Measurements from ENCODE around the gene MLF2. TPM values are rescaled to one million over a fixed set of nuclear protein-coding genes. Genes with fewer than 3 reads are reported as not detected.

MLF2 gene
- total and polyA plus RNA-seq, 2 of the 13 experiments (the other 11 are each of a cell fraction or from before 2014, with no cell fraction given): 88.1 to 167 TPM

DNA sequence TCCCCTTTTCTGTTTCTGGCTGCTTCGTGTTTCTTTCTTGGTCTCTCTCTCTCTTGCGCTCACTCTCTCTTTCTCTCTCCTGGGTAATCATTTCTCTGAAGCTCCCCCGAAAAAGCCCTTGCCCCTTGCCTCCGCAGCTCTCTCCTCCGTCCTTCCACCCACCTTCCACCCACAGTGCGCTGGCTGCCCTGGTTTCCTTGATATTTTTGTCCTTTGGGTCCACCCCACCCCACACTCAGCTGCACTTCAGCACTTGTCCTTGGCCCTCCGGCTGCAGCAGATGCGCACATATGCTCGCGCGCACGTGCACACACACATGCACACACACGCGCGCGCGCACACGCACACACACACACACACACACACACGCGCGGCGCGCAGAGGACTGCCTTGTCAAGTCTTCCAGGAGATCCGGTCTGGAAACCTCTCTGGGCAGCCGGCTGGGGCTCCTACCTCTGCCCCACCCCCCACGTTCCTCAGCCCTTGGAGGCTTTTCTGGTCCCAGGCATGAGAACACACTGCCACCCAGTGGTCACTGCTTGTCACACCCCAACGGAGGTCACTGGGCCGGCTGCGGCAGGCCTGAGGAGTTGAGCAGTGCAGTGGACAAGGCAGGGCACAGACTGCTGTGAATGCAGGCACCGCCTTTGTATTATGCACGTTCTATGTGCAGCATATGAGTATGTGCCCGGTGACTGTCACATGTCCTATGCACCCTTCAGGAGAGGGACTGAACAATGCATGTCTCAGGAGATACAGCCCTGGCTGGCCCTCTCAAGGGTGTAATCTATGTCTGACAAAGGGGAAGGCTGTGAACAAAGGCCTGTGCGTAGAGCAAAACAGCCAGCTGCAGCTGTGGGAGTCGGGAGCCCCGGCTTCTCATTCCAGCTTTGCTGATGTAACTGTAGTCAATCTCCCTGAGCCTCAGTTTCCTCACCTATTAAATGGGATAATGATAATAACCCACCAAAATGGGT, 25.9 kb upstream of the MLF2 start (continued):
- TF ChIP-seq, protein P1, sequence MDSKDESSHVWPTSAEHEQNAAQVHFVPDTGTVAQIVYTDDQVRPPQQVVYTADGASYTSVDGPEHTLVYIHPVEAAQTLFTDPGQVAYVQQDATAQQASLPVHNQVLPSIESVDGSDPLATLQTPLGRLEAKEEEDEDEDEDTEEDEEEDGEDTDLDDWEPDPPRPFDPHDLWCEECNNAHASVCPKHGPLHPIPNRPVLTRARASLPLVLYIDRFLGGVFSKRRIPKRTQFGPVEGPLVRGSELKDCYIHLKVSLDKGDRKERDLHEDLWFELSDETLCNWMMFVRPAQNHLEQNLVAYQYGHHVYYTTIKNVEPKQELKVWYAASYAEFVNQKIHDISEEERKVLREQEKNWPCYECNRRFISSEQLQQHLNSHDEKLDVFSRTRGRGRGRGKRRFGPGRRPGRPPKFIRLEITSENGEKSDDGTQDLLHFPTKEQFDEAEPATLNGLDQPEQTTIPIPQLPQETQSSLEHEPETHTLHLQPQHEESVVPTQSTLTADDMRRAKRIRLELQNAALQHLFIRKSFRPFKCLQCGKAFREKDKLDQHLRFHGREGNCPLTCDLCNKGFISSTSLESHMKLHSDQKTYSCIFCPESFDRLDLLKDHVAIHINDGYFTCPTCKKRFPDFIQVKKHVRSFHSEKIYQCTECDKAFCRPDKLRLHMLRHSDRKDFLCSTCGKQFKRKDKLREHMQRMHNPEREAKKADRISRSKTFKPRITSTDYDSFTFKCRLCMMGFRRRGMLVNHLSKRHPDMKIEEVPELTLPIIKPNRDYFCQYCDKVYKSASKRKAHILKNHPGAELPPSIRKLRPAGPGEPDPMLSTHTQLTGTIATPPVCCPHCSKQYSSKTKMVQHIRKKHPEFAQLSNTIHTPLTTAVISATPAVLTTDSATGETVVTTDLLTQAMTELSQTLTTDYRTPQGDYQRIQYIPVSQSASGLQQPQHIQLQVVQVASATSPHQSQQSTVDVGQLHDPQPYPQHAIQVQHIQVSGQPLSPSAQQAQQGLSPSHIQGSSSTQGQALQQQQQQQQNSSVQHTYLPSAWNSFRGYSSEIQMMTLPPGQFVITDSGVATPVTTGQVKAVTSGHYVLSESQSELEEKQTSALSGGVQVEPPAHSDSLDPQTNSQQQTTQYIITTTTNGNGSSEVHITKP (CRISPR knock-in tag; IDR thresholded peaks at IDR 0.05; ENCODE audit: low read depth): peak; percentile 74; the same call in 1 of the 2 replicates
- TF ChIP-seq, protein P2, sequence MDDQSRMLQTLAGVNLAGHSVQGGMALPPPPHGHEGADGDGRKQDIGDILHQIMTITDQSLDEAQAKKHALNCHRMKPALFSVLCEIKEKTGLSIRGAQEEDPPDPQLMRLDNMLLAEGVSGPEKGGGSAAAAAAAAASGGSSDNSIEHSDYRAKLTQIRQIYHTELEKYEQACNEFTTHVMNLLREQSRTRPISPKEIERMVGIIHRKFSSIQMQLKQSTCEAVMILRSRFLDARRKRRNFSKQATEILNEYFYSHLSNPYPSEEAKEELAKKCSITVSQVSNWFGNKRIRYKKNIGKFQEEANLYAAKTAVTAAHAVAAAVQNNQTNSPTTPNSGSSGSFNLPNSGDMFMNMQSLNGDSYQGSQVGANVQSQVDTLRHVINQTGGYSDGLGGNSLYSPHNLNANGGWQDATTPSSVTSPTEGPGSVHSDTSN (CRISPR knock-in tag; IDR thresholded peaks at IDR 0.05; ENCODE audit: borderline replicate concordance): no peak
- no peak for TF ChIP-seq RBAK (CRISPR knock-in tag; IDR thresholded peaks at IDR 0.05)
- 0 out of 2 replicates have a peak, but pooled peaks have one; percentile 52 for TF ChIP-seq PCBP1 (IDR thresholded peaks at IDR 0.05; ENCODE audit: borderline replicate concordance, low read depth, low read length)
- TF ChIP-seq TBL1XR1 (IDR thresholded peaks at IDR 0.05; ENCODE audit: borderline replicate concordance, low read length, partially characterized antibody): no peak
- TF ChIP-seq ZMYM4 (CRISPR knock-in tag; IDR thresholded peaks at IDR 0.05): peak; percentile 52
- no peak for TF ChIP-seq RORA (CRISPR knock-in tag; IDR thresholded peaks at IDR 0.05)
- no peak for TF ChIP-seq RFXAP (CRISPR knock-in tag; IDR thresholded peaks at IDR 0.05; ENCODE audit: borderline replicate concordance)
- no peak for TF ChIP-seq MLLT10 (CRISPR knock-in tag; IDR thresholded peaks at IDR 0.05)
- TF ChIP-seq ZNF747 (CRISPR knock-in tag; IDR thresholded peaks at IDR 0.05; ENCODE audit: borderline replicate concordance): 0 out of 2 replicates have a peak, but pooled peaks have one; percentile 42
- no peak for TF ChIP-seq NKX3-1 (CRISPR knock-in tag; IDR thresholded peaks at IDR 0.05)
- peak; percentile 80 for TF ChIP-seq REPIN1 (CRISPR knock-in tag; IDR thresholded peaks at IDR 0.05; ENCODE audit: borderline replicate concordance, low read depth)
- TF ChIP-seq ZNF253 (CRISPR knock-in tag; IDR thresholded peaks at IDR 0.05; ENCODE audit: borderline replicate concordance): 0 out of 2 replicates have a peak, but pooled peaks have one; percentile 37
- 0 out of 2 replicates have a peak, but pooled peaks have one; percentile 41 for TF ChIP-seq ZSCAN5A (CRISPR knock-in tag; IDR thresholded peaks at IDR 0.05; ENCODE audit: borderline replicate concordance)
- peak; percentile 54 for TF ChIP-seq DMAP1 (CRISPR knock-in tag; IDR thresholded peaks at IDR 0.05)
- TF ChIP-seq, protein P3, sequence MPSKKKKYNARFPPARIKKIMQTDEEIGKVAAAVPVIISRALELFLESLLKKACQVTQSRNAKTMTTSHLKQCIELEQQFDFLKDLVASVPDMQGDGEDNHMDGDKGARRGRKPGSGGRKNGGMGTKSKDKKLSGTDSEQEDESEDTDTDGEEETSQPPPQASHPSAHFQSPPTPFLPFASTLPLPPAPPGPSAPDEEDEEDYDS (CRISPR knock-in tag; IDR thresholded peaks at IDR 0.05): peak; percentile 46; the same call in 1 of the 2 replicates
- no peak for TF ChIP-seq CCDC6 (CRISPR knock-in tag; IDR thresholded peaks at IDR 0.05)
- TF ChIP-seq ZNF672 (CRISPR knock-in tag; IDR thresholded peaks at IDR 0.05): peak; percentile 74; the same call in 1 of the 2 replicates
- no peak for TF ChIP-seq SMAD9 (CRISPR knock-in tag; IDR thresholded peaks at IDR 0.05)
- no peak; the same call in 1 of the 2 replicates for TF ChIP-seq ZNF619 (CRISPR knock-in tag; IDR thresholded peaks at IDR 0.05)
- no peak for TF ChIP-seq ATF7 (IDR thresholded peaks at IDR 0.05)
- TF ChIP-seq ATF7 (CRISPR knock-in tag; IDR thresholded peaks at IDR 0.05): no peak
